H9 (cell line): Measurements from ENCODE around the gene NKD2. TPM values are rescaled to one million over a fixed set of nuclear protein-coding genes. Genes with fewer than 3 reads are reported as not detected.

ENCODE experiments used
- DNase-seq: peaks from one replicate; pipeline ENCODE4 v3.0.0-alpha.2; 2017
- H2AFZ ChIP-seq: one replicate; pipeline ENCODE4 v1.6.1; 2013; ENCODE audit warnings: mild to moderate bottlenecking, low read length, control low read depth, moderate library complexity
- H2AK5ac ChIP-seq: 2 replicates; pipeline ENCODE4 v1.6.1; 2013; ENCODE audit warnings: low read length, control low read depth, mixed read lengths; ENCODE audit not compliant: insufficient read length
- H2BK120ac ChIP-seq: one replicate; pipeline ENCODE4 v1.6.1; 2013; ENCODE audit warnings: low read depth, mild to moderate bottlenecking, low read length, control low read depth, inconsistent platforms; ENCODE audit not compliant: poor library complexity, severe bottlenecking
- H2BK12ac ChIP-seq: 2 replicates; pipeline ENCODE4 v1.6.1; 2013; ENCODE audit warnings: low read length, control low read depth, mixed read lengths, low read depth; ENCODE audit not compliant: insufficient read length
- H2BK15ac ChIP-seq: 2 replicates; pipeline ENCODE4 v1.6.1; 2013; ENCODE audit warnings: low read depth, low read length, control low read depth
- H2BK20ac ChIP-seq: one replicate; pipeline ENCODE4 v1.6.1; 2013; ENCODE audit warnings: low read depth, mild to moderate bottlenecking, low read length, control low read depth, inconsistent platforms; ENCODE audit not compliant: poor library complexity, severe bottlenecking
- H2BK5ac ChIP-seq: 2 replicates; pipeline ENCODE4 v1.6.1; 2013; ENCODE audit warnings: low read length, control low read depth, mixed read lengths; ENCODE audit not compliant: insufficient read length
- H3K14ac ChIP-seq: 2 replicates; pipeline ENCODE4 v1.6.1; 2013; ENCODE audit warnings: low read length, control low read depth; ENCODE audit not compliant: insufficient read depth
- H3K18ac ChIP-seq: 2 replicates; pipeline ENCODE4 v1.6.1; 2013; ENCODE audit warnings: low read depth, mild to moderate bottlenecking, mixed read lengths, low read length, control low read depth; ENCODE audit not compliant: insufficient read length
- H3K23ac ChIP-seq: 2 replicates; pipeline ENCODE4 v1.6.1; 2013; ENCODE audit warnings: low read length, control low read depth, mixed read lengths, low read depth; ENCODE audit not compliant: insufficient read length
- H3K23me2 ChIP-seq: 2 replicates; pipeline ENCODE4 v1.6.1; 2013; ENCODE audit warnings: low read depth, mild to moderate bottlenecking, mixed read lengths, low read length, control low read depth; ENCODE audit not compliant: insufficient read length, poor library complexity, severe bottlenecking
- H3K27ac ChIP-seq: 2 replicates; pipeline ENCODE4 v1.5.1; 2013; ENCODE audit warnings: low read length, control low read depth, mixed read lengths, low read depth; ENCODE audit not compliant: insufficient read length
- H3K27me3 ChIP-seq: 2 replicates; pipeline ENCODE4 v1.6.1; 2013; ENCODE audit warnings: low read length, control low read depth, inconsistent platforms; ENCODE audit not compliant: insufficient read depth
- H3K4ac ChIP-seq: 2 replicates; pipeline ENCODE4 v1.6.1; 2013; ENCODE audit warnings: low read depth, mild to moderate bottlenecking, control low read depth, inconsistent platforms, low read length, moderate library complexity
- H3K4me1 ChIP-seq: 2 replicates; pipeline ENCODE4 v1.6.1; 2013; ENCODE audit warnings: low read length, control low read depth, inconsistent platforms; ENCODE audit not compliant: insufficient read depth
- H3K4me2 ChIP-seq: 2 replicates; pipeline ENCODE4 v1.6.1; 2013; ENCODE audit warnings: low read length, control low read depth, mixed read lengths; ENCODE audit not compliant: insufficient read length, insufficient read depth
- H3K56ac ChIP-seq: 2 replicates; pipeline ENCODE4 v1.6.1; 2013; ENCODE audit warnings: low read depth, mild to moderate bottlenecking, mixed read lengths, low read length, control low read depth; ENCODE audit not compliant: insufficient read length
- H3K79me1 ChIP-seq: 2 replicates; pipeline ENCODE4 v1.6.1; 2013; ENCODE audit warnings: low read depth, mild to moderate bottlenecking, moderate library complexity, low read length, control low read depth, inconsistent platforms; ENCODE audit not compliant: insufficient read depth, poor library complexity, severe bottlenecking
- H3K79me2 ChIP-seq: 2 replicates; pipeline ENCODE4 v1.6.1; 2013; ENCODE audit warnings: low read length, control low read depth, inconsistent platforms; ENCODE audit not compliant: insufficient read depth
- H3K9ac ChIP-seq: 2 replicates; pipeline ENCODE4 v1.6.1; 2013; ENCODE audit warnings: low read length, control low read depth, mixed read lengths; ENCODE audit not compliant: insufficient read length; ENCODE audit errors: extremely low read depth
- H3K9me3 ChIP-seq: one replicate; pipeline ENCODE4 v1.6.1; 2013; ENCODE audit warnings: low read depth, low read length, inconsistent platforms; ENCODE audit not compliant: control insufficient read depth
- H3T11ph ChIP-seq: one replicate; pipeline ENCODE4 v1.6.1; 2013; ENCODE audit warnings: mild to moderate bottlenecking, low read length, control low read depth, inconsistent platforms
- H4K20me1 ChIP-seq: one replicate; pipeline ENCODE4 v1.6.1; 2013; ENCODE audit not compliant: control insufficient read depth, insufficient read length, insufficient read depth
- H4K5ac ChIP-seq: 2 replicates; pipeline ENCODE4 v1.6.1; 2013; ENCODE audit warnings: low read depth, mild to moderate bottlenecking, mixed read lengths, low read length, control low read depth; ENCODE audit not compliant: insufficient read length
- H4K8ac ChIP-seq: replicated peaks from 2 replicates; pipeline ENCODE4 v1.6.1; 2013; ENCODE audit warnings: low read length, control low read depth, mixed read lengths, low read depth; ENCODE audit not compliant: insufficient read length
- H4K91ac ChIP-seq: 2 replicates; pipeline ENCODE4 v1.6.1; 2013; ENCODE audit warnings: low read depth, mild to moderate bottlenecking, moderate library complexity, mixed read lengths, low read length, control low read depth; ENCODE audit not compliant: insufficient read length
- H3K27ac Mint-ChIP-seq, 3 experiments: 2 replicates in 2 of 3; 3 replicates in 1 of 3; pipeline ENCODE4 v1.8.0; 2020 to 2021; ENCODE audit warnings: mixed read lengths in 3 of 3, mild to moderate bottlenecking in 1 of 3, moderate library complexity in 1 of 3
- H3K27me3 Mint-ChIP-seq: 2 replicates; pipeline ENCODE4 v1.8.0; 2021; ENCODE audit warnings: low read depth, mild to moderate bottlenecking, moderate library complexity, mixed read lengths
- H3K36me3 Mint-ChIP-seq, 3 experiments: 2 replicates in 2 of 3; 3 replicates in 1 of 3; pipeline ENCODE4 v1.8.0; 2020 to 2021; ENCODE audit warnings: low read depth in 3 of 3, mixed read lengths in 3 of 3; ENCODE audit not compliant: insufficient read depth in 1 of 3
- H3K4me1 Mint-ChIP-seq, 2 experiments: 2 replicates each; pipeline ENCODE4 v1.8.0; 2020; ENCODE audit warnings: mixed read lengths in 2 of 2
- H3K4me3 Mint-ChIP-seq, 2 experiments: 2 replicates in 1 of 2; 3 replicates in 1 of 2; pipeline ENCODE4 v1.8.0; 2020 to 2021; ENCODE audit warnings: mild to moderate bottlenecking in 2 of 2, mixed read lengths in 2 of 2, moderate library complexity in 1 of 2
- H3K9me3 Mint-ChIP-seq, 2 experiments: 2 replicates in 1 of 2; 3 replicates in 1 of 2; pipeline ENCODE4 v1.8.0; 2020; ENCODE audit warnings: mild to moderate bottlenecking in 2 of 2, mixed read lengths in 2 of 2, moderate library complexity in 1 of 2
- WGBS: extraction: QIAGEN DNeasy Blood & Tissue Kit; methylation state at CpG from one replicate; pipeline ENCODE4 v1.1.7; 2013; ENCODE audit warnings: missing lambda C conversion rate, low lambda C conversion rate, mixed read lengths; ENCODE audit not compliant: insufficient read length; ENCODE audit errors: extremely low coverage; 5-methylcytosine and 5-hydroxymethylcytosine counted together
- total RNA-seq: library from RNA; stranded (reverse); gene quantifications from 2 replicates; pipeline ENCODE4 v1.2.1, GENCODE V29; 2021
- TF ChIP-seq, protein P1 (sequence below): fragments of 200-600 bp; sonication (generic); conservative IDR thresholded peaks from 3 replicates; pipeline ENCODE4 v1.8.0; 2021; ENCODE audit warnings: antibody characterized with exemption, mild to moderate bottlenecking

NKD2 gene
- total RNA-seq, 1 experiment from 2014 or later: 7.3 TPM

GRCh38 chr5:991472-992267 is 16.9 kb upstream of the NKD2 start:
- Histone ChIP-seq H3K9ac (no peak overlapping the region), H3K4me1 (no peaks in the 10 kb centered on the region), H4K5ac (no peak overlapping the region), H3K79me2 (no peaks in the 10 kb centered on the region), H2AK5ac (no peak overlapping the region), H2BK15ac (no peak overlapping the region), H3K23ac (no peak overlapping the region), H3K9me3 (no peaks in the 10 kb centered on the region), H2BK5ac (no peak overlapping the region), H3T11ph (no peak overlapping the region), H2BK12ac (no peak overlapping the region), H4K20me1 (no peaks in the 10 kb centered on the region), H3K56ac (no peak overlapping the region), H3K27ac (no peak overlapping the region), H3K23me2 (no peaks in the 10 kb centered on the region), H4K8ac (no peak overlapping the region), H3K27me3 (no peaks in the 10 kb centered on the region), H3K4me2 (no peak overlapping the region), H3K14ac (no peak overlapping the region; the same call in 1 of the 2 replicates), H2BK20ac (no peak overlapping the region), H2AFZ (no peak overlapping the region), H4K91ac (no peak overlapping the region), H3K79me1 (no peaks in the 10 kb centered on the region), H2BK120ac (no peak overlapping the region), H3K18ac (no peak overlapping the region), H3K4ac (no peak overlapping the region)
- no peaks in the 10 kb centered on the region for H3K36me3 Mint-ChIP-seq
- peaks cover 10 to 13% of the 10 kb centered on the region in 2 experiments for H3K4me1 Mint-ChIP-seq
- TF ChIP-seq, protein P1, sequence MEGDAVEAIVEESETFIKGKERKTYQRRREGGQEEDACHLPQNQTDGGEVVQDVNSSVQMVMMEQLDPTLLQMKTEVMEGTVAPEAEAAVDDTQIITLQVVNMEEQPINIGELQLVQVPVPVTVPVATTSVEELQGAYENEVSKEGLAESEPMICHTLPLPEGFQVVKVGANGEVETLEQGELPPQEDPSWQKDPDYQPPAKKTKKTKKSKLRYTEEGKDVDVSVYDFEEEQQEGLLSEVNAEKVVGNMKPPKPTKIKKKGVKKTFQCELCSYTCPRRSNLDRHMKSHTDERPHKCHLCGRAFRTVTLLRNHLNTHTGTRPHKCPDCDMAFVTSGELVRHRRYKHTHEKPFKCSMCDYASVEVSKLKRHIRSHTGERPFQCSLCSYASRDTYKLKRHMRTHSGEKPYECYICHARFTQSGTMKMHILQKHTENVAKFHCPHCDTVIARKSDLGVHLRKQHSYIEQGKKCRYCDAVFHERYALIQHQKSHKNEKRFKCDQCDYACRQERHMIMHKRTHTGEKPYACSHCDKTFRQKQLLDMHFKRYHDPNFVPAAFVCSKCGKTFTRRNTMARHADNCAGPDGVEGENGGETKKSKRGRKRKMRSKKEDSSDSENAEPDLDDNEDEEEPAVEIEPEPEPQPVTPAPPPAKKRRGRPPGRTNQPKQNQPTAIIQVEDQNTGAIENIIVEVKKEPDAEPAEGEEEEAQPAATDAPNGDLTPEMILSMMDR: no peak
- peaks cover 6 to 7% of the 10 kb centered on the region in 2 experiments; a peak in 4 of 5 replicates for H3K9me3 Mint-ChIP-seq
- no peak overlapping the region for H3K4me3 Mint-ChIP-seq
- peaks cover 17% of the 10 kb centered on the region for H3K27me3 Mint-ChIP-seq
- no CpG with 5 or more reads among the region's 12 CpGs for WGBS
- no peak for DNase-seq
- H3K27ac Mint-ChIP-seq: no peak overlapping the region
